Stimulated activated naive CD8-positive, alpha-beta T cell treated with anti-CD3 and anti-CD28 coated beads, Interleukin-15, amount 100 ng/mL, for 72 hours (primary cell): ENCODE data around the gene PCSK9.

Experiments used
- ATAC-seq: fragments of 150-1000 bp; cut with Tn5 transposase; 2 replicates; pipeline ENCODE4 v1.10.0; 2021; ENCODE audit warnings: mild to moderate bottlenecking, moderate library complexity
- DNase-seq, 2 donors: peaks; one replicate each; pipeline ENCODE4 v3.0.0; 2021 to 2022
- H3K27ac Mint-ChIP-seq, 2 donors: one replicate each; pipeline ENCODE4 v1.8.0; 2022; ENCODE audit warnings: mild to moderate bottlenecking in 2 of 2, mixed read lengths in 2 of 2, moderate library complexity in 2 of 2
- H3K27me3 Mint-ChIP-seq: one replicate; pipeline ENCODE4 v1.8.0; 2022; ENCODE audit warnings: mixed read lengths
- H3K4me1 Mint-ChIP-seq: one replicate; pipeline ENCODE4 v1.8.0; 2022; ENCODE audit warnings: mild to moderate bottlenecking, mixed read lengths
- H3K4me3 Mint-ChIP-seq, 2 donors: one replicate each; pipeline ENCODE4 v1.8.0; 2022; ENCODE audit warnings: mild to moderate bottlenecking in 2 of 2, mixed read lengths in 2 of 2, moderate library complexity in 1 of 2
- H3K9me3 Mint-ChIP-seq, 2 donors: one replicate each; pipeline ENCODE4 v1.8.0; 2022; ENCODE audit warnings: mixed read lengths in 2 of 2

Gene PCSK9

DNA sequence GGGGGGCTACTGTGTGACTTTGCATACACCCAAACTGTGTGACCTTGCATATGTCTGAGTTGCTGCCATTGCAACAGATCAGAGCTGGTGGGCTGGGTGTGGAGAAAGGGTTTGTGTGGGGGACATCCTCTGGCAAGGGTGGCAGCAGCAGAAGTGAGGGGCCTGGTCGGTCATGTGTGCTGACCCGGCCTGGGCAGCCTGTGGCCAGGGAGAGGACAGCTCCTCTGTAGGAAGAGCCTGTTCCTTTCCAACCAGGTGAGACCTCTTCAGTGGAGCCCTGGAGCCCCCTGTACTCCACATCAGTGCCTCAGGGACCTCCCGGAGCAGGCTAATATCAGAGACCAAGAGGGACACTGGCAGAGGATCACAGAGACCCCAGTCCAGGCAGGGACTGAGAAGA is 8.3 kb downstream of the PCSK9 start:
- H3K27ac Mint-ChIP-seq, result no peak overlapping the region
- no peaks in the 10 kb centered on the region for H3K4me1 Mint-ChIP-seq
- no peaks in the 10 kb centered on the region for H3K27me3 Mint-ChIP-seq
- no peak overlapping the region for H3K4me3 Mint-ChIP-seq
- no peak for ATAC-seq
- H3K9me3 Mint-ChIP-seq, result no peaks in the 10 kb centered on the region
- no peak for DNase-seq

- Mint-ChIP-seq H3K4me1 (no peaks in the 10 kb centered on the region), H3K4me3 (no peak overlapping the region), H3K27ac (peak overlapping the region in 1 of 2 donors; percentile 53), H3K27me3 (no peaks in the 10 kb centered on the region), H3K9me3 (no peaks in the 10 kb centered on the region)
- DNase-seq (no peak), ATAC-seq (no peak)
Measured at GRCh38 chr1:55048453-55049270, 9.3 kb downstream of the PCSK9 start.

DNA sequence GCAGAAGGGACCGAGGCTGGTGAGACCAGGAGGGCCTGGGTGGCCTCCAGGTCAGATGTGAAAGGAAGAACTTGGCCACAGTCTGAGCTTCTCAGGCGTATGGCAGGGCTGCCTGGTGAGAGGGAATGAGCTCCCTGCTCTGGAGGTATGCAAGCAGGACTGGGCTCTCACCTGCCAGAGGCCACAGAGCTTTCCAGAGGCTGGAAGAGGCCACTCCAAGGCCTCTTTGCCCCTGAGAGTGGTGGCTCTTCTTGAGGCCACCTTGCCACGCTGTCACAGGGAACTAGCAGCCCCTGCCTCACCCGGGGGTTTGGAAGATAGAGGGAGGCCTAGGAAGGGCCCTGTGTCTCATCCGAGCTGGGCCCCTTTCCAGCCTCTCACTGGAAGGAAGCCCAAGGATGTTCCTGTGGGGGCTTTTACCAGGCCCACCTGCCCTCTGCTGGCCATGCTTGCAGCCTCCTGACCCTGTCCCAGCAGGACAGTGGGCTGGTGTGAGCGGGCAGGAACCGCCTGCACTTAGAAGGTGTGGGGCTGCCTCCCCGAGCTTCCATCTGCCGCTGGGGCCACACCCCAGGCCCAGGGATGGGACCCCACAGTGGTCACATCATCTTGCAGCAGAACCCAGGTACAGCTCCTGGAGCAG is 10.0 kb downstream of the PCSK9 start:
- Mint-ChIP-seq H3K4me1 (no peaks in the 10 kb centered on the region), H3K27ac (no peak overlapping the region), H3K9me3 (no peaks in the 10 kb centered on the region), H3K27me3 (no peaks in the 10 kb centered on the region), H3K4me3 (no peak overlapping the region)
- no peak for DNase-seq
- ATAC-seq, result no peak

- Mint-ChIP-seq H3K4me3 (no peak overlapping the region), H3K27ac (no peak overlapping the region), H3K9me3 (no peaks in the 10 kb centered on the region), H3K27me3 (no peaks in the 10 kb centered on the region), H3K4me1 (no peaks in the 10 kb centered on the region)
- ATAC-seq (no peak), DNase-seq (no peak)
Measured at GRCh38 chr1:55049914-55050278, 10.5 kb downstream of the PCSK9 start.

DNA sequence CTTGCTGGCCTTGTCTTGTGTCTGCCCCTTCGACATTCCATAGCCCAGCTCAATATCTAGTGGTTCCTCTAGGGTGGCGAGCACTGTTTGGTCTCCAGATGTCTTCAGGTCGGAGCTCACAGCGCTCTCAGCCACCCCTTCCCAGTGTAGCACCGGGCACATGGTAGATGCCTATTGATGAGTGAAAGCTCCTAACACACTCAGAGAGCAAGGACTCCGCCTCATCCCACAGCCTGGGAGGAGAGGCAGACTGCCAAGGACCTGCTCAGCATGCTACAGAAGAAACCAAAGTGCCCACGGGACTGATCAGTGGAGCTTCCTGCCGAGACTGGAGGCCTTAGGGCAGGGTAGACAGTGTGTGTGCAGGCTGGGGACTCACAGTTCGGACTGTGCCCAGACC is 10.9 kb downstream of the PCSK9 start:
- H3K4me3 Mint-ChIP-seq, result no peak overlapping the region
- no peaks in the 10 kb centered on the region for H3K9me3 Mint-ChIP-seq
- no peaks in the 10 kb centered on the region for H3K4me1 Mint-ChIP-seq
- H3K27me3 Mint-ChIP-seq, result no peaks in the 10 kb centered on the region
- no peak overlapping the region for H3K27ac Mint-ChIP-seq
- DNase-seq, result no peak
- no peak for ATAC-seq

GRCh38 chr1:55051169-55051568 is 11.8 kb downstream of the PCSK9 start:
- no peak overlapping the region for H3K27ac Mint-ChIP-seq
- DNase-seq, result no peak
- no peaks in the 10 kb centered on the region for H3K9me3 Mint-ChIP-seq
- no peak for ATAC-seq
- no peaks in the 10 kb centered on the region for H3K4me1 Mint-ChIP-seq
- H3K27me3 Mint-ChIP-seq, result no peaks in the 10 kb centered on the region
- H3K4me3 Mint-ChIP-seq, result no peak overlapping the region

GRCh38 chr1:55051621-55052020 is 12.3 kb downstream of the PCSK9 start:
- ATAC-seq (no peak), DNase-seq (no peak)
- Mint-ChIP-seq H3K9me3 (no peaks in the 10 kb centered on the region), H3K4me3 (no peak overlapping the region), H3K27me3 (no peaks in the 10 kb centered on the region), H3K27ac (no peak overlapping the region), H3K4me1 (no peaks in the 10 kb centered on the region)

GRCh38 chr1:55052221-55053142 is 13.1 kb downstream of the PCSK9 start:
- no peaks in the 10 kb centered on the region for H3K4me1 Mint-ChIP-seq
- H3K27ac Mint-ChIP-seq, result no peak overlapping the region
- no peak for DNase-seq
- H3K4me3 Mint-ChIP-seq, result no peak overlapping the region
- no peaks in the 10 kb centered on the region for H3K27me3 Mint-ChIP-seq
- H3K9me3 Mint-ChIP-seq, result no peaks in the 10 kb centered on the region
- ATAC-seq, result no peak

DNA sequence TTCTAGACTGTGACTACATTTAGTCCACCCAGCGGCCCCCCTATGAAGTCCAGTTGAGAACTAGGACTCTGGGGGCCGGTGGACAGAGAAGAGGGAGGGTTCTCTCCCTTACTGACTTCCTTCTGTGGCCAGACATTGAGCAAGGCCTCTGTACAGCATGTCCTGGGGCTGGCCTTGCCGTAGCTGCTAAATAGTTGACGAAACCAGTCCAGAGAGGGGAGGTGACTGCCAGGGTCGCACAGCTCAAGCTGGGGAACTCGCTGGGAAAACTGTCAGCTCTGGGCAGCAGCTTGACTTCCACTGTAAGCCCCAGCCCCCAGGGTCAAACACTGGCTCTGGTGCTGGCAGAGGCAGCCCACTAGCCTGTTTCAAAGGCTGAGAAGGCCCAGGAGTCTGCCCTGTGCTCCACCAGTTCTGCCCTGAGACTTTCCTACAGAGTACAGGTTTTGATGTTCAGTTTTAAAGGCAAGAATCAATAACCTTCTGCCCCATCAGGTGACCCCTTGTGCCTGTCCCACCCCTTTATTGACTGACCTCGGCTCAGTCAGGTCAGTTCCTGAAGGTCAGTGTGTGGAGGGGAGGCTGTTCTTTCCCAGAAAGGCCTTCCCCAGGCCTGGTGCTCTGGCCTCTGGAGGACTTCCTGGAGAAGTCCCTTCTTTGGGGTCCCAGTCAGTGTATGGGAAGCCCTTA is 14.1 kb downstream of the PCSK9 start:
- DNase-seq, result no peak
- H3K9me3 Mint-ChIP-seq, result no peaks in the 10 kb centered on the region
- ATAC-seq, result no peak
- H3K27me3 Mint-ChIP-seq, result no peaks in the 10 kb centered on the region
- no peaks in the 10 kb centered on the region for H3K4me1 Mint-ChIP-seq
- H3K27ac Mint-ChIP-seq, result no peak overlapping the region
- H3K4me3 Mint-ChIP-seq, result no peak overlapping the region

DNA sequence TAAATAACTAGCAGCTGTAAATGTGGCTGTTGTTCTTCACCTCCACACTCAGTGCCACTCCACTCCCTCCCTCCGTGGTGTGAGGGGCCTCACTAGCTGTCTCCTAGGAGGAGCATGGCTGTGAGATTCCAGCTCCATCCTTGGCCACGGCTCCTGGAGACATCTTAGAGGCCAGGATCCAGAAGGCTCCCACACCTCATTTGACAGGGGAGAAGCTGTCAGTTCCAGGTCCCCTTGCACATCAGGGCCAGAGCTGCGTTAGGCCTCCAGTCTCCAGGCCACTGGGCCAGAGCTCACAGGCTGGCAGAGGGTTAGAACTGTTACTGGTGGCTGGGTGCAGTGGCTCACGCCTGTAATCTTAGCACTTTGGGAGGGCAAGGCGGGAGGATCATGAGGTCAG is 15.0 kb downstream of the PCSK9 start:
- no peak overlapping the region for H3K4me3 Mint-ChIP-seq
- H3K27me3 Mint-ChIP-seq, result no peaks in the 10 kb centered on the region
- DNase-seq (no peak), ATAC-seq (no peak)
- H3K9me3 Mint-ChIP-seq, result no peaks in the 10 kb centered on the region
- H3K27ac Mint-ChIP-seq, result no peak overlapping the region
- H3K4me1 Mint-ChIP-seq, result no peaks in the 10 kb centered on the region

- Mint-ChIP-seq H3K4me1 (peaks cover 4% of the 10 kb centered on the region), H3K27me3 (no peaks in the 10 kb centered on the region), H3K4me3 (no peak overlapping the region), H3K9me3 (no peaks in the 10 kb centered on the region), H3K27ac (no peak overlapping the region)
- ATAC-seq (no peak), DNase-seq (no peak)
Measured at GRCh38 chr1:55055084-55055882, 15.9 kb downstream of the PCSK9 start.

GRCh38 chr1:55055951-55056631 is 16.7 kb downstream of the PCSK9 start:
- Mint-ChIP-seq H3K27me3 (no peaks in the 10 kb centered on the region), H3K9me3 (no peaks in the 10 kb centered on the region), H3K27ac (no peak overlapping the region), H3K4me1 (peaks cover 12% of the 10 kb centered on the region), H3K4me3 (no peak overlapping the region)
- peak; percentile 13 for ATAC-seq
- DNase-seq, result no peak

DNA sequence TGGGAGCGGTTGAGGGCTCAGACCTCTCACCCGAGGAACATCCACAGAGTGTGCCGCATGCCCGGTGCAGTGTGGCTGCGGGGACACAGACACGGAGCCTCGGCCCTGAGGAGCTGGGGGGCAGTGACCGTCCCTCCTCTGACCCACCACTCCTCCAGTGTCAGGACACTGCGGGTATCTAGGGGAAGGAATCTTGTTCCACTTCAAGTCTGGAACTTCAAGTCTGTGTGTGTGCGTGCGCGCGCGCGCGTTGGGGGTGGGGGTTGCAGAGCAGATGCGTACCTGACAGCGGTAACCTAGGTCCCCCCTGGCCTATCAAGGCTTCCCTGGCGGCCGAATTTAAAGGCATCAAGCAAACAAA is 17.3 kb downstream of the PCSK9 start:
- no peak overlapping the region for H3K4me3 Mint-ChIP-seq
- ATAC-seq (peak; percentile 4), DNase-seq (no peak)
- no peaks in the 10 kb centered on the region for H3K9me3 Mint-ChIP-seq
- H3K27ac Mint-ChIP-seq, result no peak overlapping the region
- H3K4me1 Mint-ChIP-seq, result peaks cover 12% of the 10 kb centered on the region
- no peaks in the 10 kb centered on the region for H3K27me3 Mint-ChIP-seq

- Mint-ChIP-seq H3K27me3 (no peaks in the 10 kb centered on the region), H3K4me3 (no peak overlapping the region), H3K27ac (peak overlapping the region in 1 of 2 donors; percentile 7), H3K4me1 (peaks cover 15% of the 10 kb centered on the region), H3K9me3 (no peaks in the 10 kb centered on the region)
- ATAC-seq (no peak), DNase-seq (peak in 1 of 2 donors; percentile 7)
Measured at GRCh38 chr1:55057270-55057955, 18.1 kb downstream of the PCSK9 start.
